RKO (cell line): Measurements from ENCODE around the gene SELENOT.

Experiments used
- DNase-seq: peaks from one replicate; pipeline ENCODE4 v3.0.0-alpha.2; 2016; ENCODE audit warnings: low spot score

The SELENOT gene

DNA sequence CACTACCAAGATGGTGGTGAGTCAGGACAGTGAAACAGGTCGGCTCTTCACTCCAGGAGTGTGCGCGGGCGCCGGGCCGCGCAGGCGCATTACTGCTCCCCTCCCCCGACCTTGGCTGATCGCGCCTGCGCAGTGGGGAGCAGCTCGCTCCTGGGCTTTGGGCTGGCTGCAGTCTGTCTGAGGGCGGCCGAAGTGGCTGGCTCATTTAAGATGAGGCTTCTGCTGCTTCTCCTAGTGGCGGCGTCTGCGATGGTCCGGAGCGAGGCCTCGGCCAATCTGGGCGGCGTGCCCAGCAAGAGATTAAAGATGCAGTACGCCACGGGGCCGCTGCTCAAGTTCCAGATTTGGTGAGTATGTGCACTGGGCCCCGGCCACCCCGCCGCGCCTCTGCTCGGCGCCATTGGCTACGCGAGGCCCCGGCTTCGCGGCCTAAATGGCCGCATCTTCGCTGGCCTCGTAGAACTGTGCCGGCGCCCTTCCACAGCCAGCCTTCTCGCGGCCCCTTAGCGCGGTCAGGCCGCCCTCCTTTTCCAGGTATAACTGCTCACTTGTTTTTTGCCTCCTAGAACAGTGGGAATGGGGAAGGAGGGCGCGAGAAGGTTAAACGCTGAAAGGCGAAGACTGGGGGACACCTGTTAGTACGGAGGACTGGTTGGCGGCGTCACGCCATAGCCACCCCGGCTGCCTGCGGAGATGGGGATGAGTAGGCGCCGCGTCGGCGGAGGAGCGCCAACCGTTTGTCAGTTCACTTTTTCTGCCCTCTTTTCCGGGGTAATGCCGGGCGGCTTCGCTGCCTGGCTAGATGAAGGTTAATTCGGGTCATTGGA, at the start of gene SELENOT:
TSS of gene SELENOT (plus strand) at position 169 of the 827 bp plus-strand sequence. CDS start at position 211, 42 bp downstream.
- peak; percentile 97 for DNase-seq

GRCh38 chr3:150555859-150556436, 47.2 kb upstream of the SELENOT start:
- DNase-seq = no peak

DNA sequence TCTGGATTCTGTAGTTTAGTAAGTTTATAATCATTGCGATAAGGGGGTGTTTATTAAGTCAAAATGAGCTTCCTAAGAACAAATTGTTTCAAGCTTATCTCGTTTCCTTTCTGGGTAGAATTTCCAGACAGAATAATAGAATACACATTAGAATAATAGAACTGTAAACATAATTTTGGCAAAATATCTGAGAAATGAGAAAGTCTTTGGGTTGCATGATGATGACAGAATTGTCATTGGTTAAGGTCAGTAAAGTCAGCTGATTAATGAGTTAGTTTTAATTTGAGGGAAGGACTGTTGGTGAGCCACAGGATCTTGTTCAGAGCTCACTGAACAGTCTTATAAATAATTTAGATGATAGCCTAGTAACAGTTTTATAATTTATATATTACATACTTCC, 46.3 kb upstream of the SELENOT start:
- DNase-seq = no peak

DNA sequence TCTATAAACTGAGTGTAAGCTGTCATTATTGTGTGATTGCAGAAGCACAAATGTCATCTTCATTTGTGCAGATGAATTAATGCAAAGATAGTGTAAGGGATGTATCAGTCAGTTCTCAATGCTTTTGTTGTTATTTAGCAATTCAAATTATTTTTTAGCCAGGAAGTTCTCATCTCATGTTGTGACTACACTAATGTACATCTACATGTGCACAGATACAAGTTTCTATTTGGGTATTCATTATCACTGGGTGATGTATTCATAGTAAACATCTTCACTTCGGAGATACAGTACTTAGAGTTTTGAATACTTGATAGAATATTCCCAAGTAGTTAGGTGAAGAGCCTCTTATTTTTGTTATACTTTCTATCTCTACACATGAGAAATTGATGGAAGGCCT, 45.4 kb upstream of the SELENOT start:
- DNase-seq = no peak

GRCh38 chr3:150564243-150564642, 38.9 kb upstream of the SELENOT start:
- DNase-seq = no peak

GRCh38 chr3:150567328-150567727, 35.8 kb upstream of the SELENOT start:
- no peak for DNase-seq

DNA sequence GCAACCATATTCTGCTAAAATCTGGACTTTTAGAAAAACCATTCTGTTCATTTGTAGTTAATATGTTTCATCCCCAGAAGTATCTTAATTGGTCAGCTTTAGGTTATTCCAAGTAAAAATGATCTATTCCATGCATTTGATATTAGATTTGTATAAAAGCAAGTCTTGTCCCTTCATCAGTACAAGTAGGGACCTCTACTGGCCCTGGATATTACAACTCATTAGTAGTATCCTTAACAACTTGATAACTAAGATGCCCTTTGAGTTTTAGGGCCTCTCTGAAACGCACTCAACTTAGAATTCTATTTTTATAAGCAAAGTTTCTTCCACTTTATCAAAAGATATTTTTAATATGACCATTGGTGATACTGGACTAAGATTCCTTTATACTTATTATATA, 25.3 kb upstream of the SELENOT start:
- DNase-seq = peak; percentile 32

DNA sequence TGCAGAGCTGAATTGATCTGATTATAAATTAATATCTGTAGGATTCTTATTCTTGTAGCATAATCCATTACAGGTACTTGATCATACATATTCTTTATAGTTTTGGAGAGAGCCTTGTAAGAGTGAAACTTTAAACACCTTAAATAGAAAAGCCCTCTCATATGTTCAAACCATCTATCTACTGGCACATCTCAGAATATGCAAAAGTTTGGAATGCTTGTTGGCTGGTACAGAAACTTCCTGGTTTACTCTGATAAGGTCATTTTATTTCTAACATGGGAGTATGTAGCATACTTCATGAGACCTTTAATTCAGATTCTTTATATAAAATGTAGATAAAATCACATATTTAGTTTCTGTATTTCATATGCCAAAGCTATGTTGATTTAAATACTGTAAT, 21.9 kb upstream of the SELENOT start:
- no peak for DNase-seq

DNA sequence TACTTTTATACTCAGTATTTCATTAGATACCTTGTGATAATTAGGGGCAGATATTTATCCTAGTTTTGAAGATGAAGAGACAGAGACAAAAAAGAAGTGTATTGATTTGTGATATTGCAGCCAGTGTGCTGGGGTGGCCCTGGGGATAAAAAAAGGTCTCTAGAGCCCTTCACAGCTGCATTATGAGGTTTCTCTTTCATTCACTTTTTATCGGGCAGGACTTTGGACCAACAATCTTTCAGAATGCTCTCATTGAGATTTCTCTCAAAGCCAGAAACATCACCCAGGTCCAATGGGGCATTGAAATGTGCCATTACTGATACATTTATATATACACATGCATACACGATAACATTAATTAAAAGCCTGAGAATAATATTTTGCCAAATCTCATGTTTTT, 20.5 kb upstream of the SELENOT start:
- DNase-seq = no peak

- no peak for DNase-seq
These were observed 20.1 kb upstream of the SELENOT start for GRCh38 chr3:150583028-150583427.

- DNase-seq = no peak
These were observed 14.9 kb upstream of the SELENOT start for GRCh38 chr3:150588027-150588830.

GRCh38 chr3:150589759-150590158, 13.4 kb upstream of the SELENOT start:
- peak; percentile 34 for DNase-seq

DNA sequence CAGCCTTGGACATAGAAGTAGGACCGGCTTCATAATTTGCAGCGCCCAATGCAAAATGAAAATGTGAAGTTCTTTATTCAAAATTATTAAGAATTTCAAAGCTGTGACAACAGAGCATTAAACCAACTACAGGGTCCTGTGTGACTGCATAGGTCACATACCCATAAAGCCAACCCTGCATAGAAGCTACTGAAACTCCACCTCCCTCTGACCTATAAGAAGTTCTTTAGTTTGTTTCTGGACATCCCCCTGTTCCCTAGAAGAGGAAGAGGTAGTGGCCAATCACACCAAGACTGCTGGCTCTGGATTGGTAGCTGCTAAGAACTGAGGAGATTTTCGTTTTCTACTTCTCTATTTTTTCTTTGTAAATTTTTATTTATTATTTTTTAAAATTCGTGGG, 9.0 kb upstream of the SELENOT start:
- DNase-seq = no peak

DNA sequence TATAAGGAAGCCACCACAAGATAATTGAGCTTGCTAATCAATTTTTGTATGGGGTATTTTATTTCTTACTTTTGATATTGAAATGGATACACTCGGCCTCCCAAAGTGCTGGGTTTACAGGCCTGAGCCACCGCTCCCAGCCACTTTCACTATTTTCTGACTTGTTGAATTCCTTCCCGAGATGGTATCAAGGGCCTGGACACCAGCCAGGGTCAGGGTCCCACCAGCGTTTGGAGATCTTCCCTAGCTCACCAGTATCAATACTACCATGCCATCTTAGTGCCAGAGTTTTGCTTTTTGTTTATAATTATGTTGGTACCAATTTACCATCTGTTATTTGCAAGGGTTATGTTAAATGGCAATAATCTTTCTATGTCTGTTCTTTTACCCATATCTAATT, 5.5 kb upstream of the SELENOT start:
- DNase-seq = no peak

- DNase-seq = peak; percentile 97
These were observed 3.4 kb upstream of the SELENOT start for GRCh38 chr3:150599611-150600297.

DNA sequence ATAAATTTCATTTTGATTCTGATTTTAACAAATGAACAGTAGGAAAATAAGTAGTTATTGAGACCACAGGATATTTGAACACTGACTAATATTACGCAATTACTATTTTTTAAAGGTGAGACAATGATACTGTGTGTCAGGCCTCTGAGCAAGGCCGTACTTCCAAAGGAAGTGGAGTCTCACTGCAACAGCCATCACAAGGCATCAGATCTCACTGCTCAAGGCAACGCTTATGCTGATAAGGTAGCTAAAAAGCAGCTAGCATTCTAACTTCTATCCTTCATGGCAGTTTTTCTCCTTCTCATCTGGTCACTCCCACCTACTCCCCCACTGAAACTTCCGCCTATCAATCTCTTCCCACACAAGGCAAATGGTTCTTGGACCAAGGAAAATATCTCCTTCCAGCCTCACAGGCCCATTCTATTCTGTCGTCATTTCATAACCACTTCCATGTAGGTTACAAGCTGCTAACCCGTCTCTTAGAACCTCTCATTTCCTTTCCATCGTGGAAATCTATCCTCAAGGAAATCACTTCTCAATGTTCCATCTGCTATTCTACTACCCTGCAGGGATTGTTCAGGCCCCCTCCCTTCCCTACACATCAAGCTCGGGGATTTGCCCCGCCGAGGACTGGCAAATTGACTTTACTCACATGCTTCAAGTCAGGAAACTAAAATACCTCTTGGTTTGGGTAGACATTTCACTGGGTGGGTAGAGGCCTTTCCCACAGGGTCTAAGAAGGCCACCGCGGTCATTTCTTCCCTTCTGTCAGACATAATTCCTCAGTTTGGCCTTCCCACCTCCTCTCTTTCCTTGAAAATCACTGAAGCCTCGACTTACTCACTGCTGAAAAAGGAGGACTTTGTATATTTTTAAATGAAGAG, 2.2 kb upstream of the SELENOT start:
- DNase-seq = peak; percentile 94

- no peak for DNase-seq
These were observed 532 bp upstream of the SELENOT start for GRCh38 chr3:150602426-150603152.

GRCh38 chr3:150603980-150604319, 829 bp downstream of the SELENOT start:
- peak; percentile 45 for DNase-seq

DNA sequence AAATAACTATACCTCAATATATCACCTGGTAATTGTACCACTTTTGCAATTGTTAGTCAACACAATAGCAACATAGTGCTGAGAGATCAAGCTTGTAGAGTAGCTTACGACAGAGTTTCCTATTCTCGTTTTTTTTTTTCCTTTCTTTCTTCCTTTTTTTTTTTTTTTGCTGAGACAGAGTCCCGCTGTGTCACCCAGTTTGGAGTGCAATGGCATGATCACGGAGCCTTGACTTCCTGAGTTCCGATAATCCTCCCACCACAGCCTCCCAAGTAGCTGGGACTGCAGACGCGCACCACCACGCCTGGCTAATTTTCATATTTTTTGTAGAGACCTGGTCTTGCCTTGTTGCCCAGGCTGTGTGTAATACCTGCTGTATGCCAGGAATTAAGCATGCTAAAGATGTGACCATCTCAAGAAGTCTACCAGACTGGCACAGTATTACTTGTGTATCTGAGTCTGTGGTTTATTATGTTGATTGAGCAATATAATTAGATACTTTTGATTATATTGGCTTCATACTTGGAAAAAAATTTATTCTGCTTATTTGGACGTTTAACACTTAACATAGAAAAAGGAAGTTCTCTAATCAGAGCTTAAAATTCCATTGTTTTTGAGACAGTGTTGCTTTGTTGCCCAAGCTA, 3.0 kb downstream of the SELENOT start:
- peak; percentile 50 for DNase-seq
